CD4-positive, alpha-beta memory T cell (primary cell): ENCODE data around the gene FOCAD. TPM values are rescaled to one million over a fixed set of nuclear protein-coding genes. Genes with fewer than 3 reads are reported as not detected.

ENCODE experiments used
- CTCF ChIA-PET: fragments of 350-600 bp; sonication (Branson Sonifier 250); formaldehyde crosslinking; loops from one replicate; lab custom pipeline; 2021; ENCODE audit warnings: inconsistent platforms; ENCODE audit not compliant: partially characterized antibody; lab: Charles Lee
- POLR2A ChIA-PET: fragments of 350-600 bp; sonication (Branson Sonifier 250); formaldehyde crosslinking; loops from one replicate; lab custom pipeline; 2021; ENCODE audit not compliant: partially characterized antibody; lab: Charles Lee
- DNase-seq, 5 donors: peaks; one replicate each; pipeline versions ENCODE4 v3.0.0 to v3.0.0-alpha.2; 2020 to 2022; ENCODE audit warnings: mixed read lengths in 1 of 5
- H3K27ac ChIP-seq: one replicate; pipeline ENCODE4 v1.7.0; 2013; ENCODE audit warnings: low read depth, low read length
- H3K27me3 ChIP-seq: 2 replicates; pipeline ENCODE4 v1.7.0; 2013; ENCODE audit warnings: mild to moderate bottlenecking, low read length, moderate library complexity; ENCODE audit not compliant: insufficient read depth
- H3K36me3 ChIP-seq: 2 replicates; pipeline ENCODE4 v1.7.0; 2013; ENCODE audit warnings: mild to moderate bottlenecking, low read length, moderate library complexity; ENCODE audit not compliant: insufficient read depth
- H3K4me1 ChIP-seq: 2 replicates; pipeline ENCODE4 v1.7.0; 2013; ENCODE audit warnings: mild to moderate bottlenecking, low read length, moderate library complexity; ENCODE audit not compliant: insufficient read depth
- H3K4me3 ChIP-seq, 2 donors: one replicate each; pipeline ENCODE4 v1.7.0; 2013; ENCODE audit warnings: low read length in 2 of 2, mild to moderate bottlenecking in 1 of 2
- H3K9me3 ChIP-seq, 2 donors: one replicate each; pipeline ENCODE4 v1.7.0; 2013; ENCODE audit warnings: low read length in 2 of 2, control low read depth in 1 of 2; ENCODE audit not compliant: control insufficient read depth in 1 of 2
- H3K27ac Mint-ChIP-seq, 7 donors: one replicate each; pipeline ENCODE4 v1.8.0; 2020 to 2021; ENCODE audit warnings: mixed read lengths in 7 of 7, mild to moderate bottlenecking in 6 of 7, inconsistent platforms in 3 of 7, moderate library complexity in 3 of 7
- H3K27me3 Mint-ChIP-seq, 2 donors: one replicate each; pipeline ENCODE4 v1.8.0; 2020 to 2021; ENCODE audit warnings: mixed read lengths in 2 of 2
- H3K36me3 Mint-ChIP-seq, 2 donors: one replicate each; pipeline ENCODE4 v1.8.0; 2020 to 2021; ENCODE audit warnings: mixed read lengths in 2 of 2, inconsistent platforms in 1 of 2, mild to moderate bottlenecking in 1 of 2
- H3K4me1 Mint-ChIP-seq, 4 donors: one replicate each; pipeline ENCODE4 v1.8.0; 2020 to 2021; ENCODE audit warnings: mixed read lengths in 4 of 4, mild to moderate bottlenecking in 1 of 4
- H3K4me3 Mint-ChIP-seq, 8 donors: one replicate each; pipeline ENCODE4 v1.8.0; 2020 to 2021; ENCODE audit warnings: mixed read lengths in 8 of 8, mild to moderate bottlenecking in 7 of 8, moderate library complexity in 6 of 8, inconsistent platforms in 3 of 8
- H3K9me3 Mint-ChIP-seq, 8 donors: one replicate each; pipeline ENCODE4 v1.8.0; 2020 to 2021; ENCODE audit warnings: mixed read lengths in 8 of 8, mild to moderate bottlenecking in 5 of 8, inconsistent platforms in 3 of 8, moderate library complexity in 1 of 8
- intact Hi-C: fragments of 100-400 bp; cut with micrococcal nuclease; formaldehyde crosslinking; loops from one replicate; pipeline ENCODE4 v1.15.1; 2023
- polyA plus RNA-seq, 2 donors: library from polyadenylated mRNA; unstranded; fragments of 300-500 nt; fragmentation: Illumina TruSeq; gene quantifications; one replicate each; pipeline ENCODE4 v1.2.3, GENCODE V29; 2021
- total RNA-seq, 2 experiments: library from RNA; stranded (reverse); gene quantifications; one replicate each; pipeline ENCODE4 v1.2.3, GENCODE V29; 2021

FOCAD gene
- total and polyA plus RNA-seq, 4 experiments from 2014 or later: 12.4 to 20.6 (median 17.5) TPM

- no peak overlapping the region for H3K27ac Mint-ChIP-seq
Observed at GRCh38 chr9:20873240-20873865, 189.3 kb downstream of the FOCAD start.

DNA sequence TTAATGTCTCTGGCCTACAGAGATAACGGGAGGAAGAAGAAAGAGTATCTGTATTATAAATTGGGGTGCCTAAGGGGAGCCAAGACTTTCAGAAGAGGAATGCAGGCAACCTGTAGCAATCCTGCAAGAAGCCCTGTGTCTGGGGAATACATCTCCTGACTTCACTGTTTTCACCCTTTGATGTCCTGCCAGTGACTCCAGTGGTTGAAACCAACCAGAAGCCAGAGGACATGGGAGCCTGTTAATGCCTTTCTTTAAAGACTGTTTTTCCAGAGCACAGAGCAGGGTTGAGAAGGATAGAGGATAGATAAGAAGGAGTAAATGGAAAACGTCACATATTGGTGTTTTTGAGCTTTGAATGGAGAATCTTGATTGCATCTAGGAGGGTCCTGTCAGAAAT lies 196.2 kb downstream of the FOCAD start:
- ChIA-PET CTCF (interaction anchor here (0.7 to 6.4 kb wide), 4 partner anchors 9 to 232 kb away, joined by 3 to 39 read pairs (median 4); no protein-coding TSS in a partner anchor), POLR2A (no interaction called here)
- Mint-ChIP-seq H3K4me3 (no peak overlapping the region), H3K4me1 (no peaks in the 10 kb centered on the region), H3K36me3 (peaks cover 3 to 9% of the 10 kb centered on the region in 2 donors), H3K27ac (no peak overlapping the region), H3K27me3 (no peaks in the 10 kb centered on the region), H3K9me3 (no peaks in the 10 kb centered on the region)
- no peak for DNase-seq
- Histone ChIP-seq H3K27ac (no peak overlapping the region), H3K4me1 (no peaks in the 10 kb centered on the region), H3K4me3 (no peak overlapping the region), H3K36me3 (no peaks in the 10 kb centered on the region), H3K9me3 (no peaks in the 10 kb centered on the region), H3K27me3 (no peaks in the 10 kb centered on the region)
- intact Hi-C loops: no loop called here

More at GRCh38 chr9:20873240-20873865, 189.3 kb downstream of the FOCAD start:
- no peak for DNase-seq
- Histone ChIP-seq H3K27ac (no peak overlapping the region), H3K4me3 (no peak overlapping the region), H3K27me3 (no peaks in the 10 kb centered on the region), H3K9me3 (no peaks in the 10 kb centered on the region), H3K4me1 (no peaks in the 10 kb centered on the region), H3K36me3 (no peaks in the 10 kb centered on the region)
- Mint-ChIP-seq H3K9me3 (peaks cover 0 to 3% (median 0%) of the 10 kb centered on the region in 8 donors), H3K27me3 (no peaks in the 10 kb centered on the region), H3K4me1 (peaks cover 0 to 5% (median 2%) of the 10 kb centered on the region in 4 donors), H3K4me3 (no peak overlapping the region), H3K36me3 (peaks cover 3 to 14% of the 10 kb centered on the region in 2 donors)
- intact Hi-C loops: no loop called here
- POLR2A ChIA-PET: no interaction called here
- CTCF ChIA-PET: interaction anchor here (2.7 kb wide), 1 partner anchor 10 kb away, joined by 23 read pairs; no protein-coding TSS in a partner anchor

DNA sequence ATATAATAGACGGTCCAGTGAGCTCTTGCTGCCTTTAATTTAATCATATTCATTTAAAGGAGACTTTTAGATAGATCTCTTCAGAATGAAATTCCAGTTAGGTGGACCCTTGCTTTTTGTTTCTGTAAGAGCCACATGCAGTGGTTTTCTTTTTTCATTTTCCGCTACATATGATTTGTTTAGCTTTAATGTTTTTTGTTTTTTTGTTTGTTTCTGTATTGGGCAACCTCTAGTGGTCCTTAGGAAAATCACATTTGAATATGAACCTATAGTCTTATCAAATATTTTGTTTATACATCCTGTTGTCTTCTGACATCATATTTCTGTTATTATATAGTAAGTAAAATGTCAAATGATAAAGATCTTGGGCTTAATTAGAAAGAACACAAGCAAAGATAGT lies 196.6 kb downstream of the FOCAD start:
- H3K4me1 Mint-ChIP-seq: no peaks in the 10 kb centered on the region
- Histone ChIP-seq H3K27me3 (no peaks in the 10 kb centered on the region), H3K4me3 (no peak overlapping the region), H3K36me3 (no peaks in the 10 kb centered on the region), H3K9me3 (no peaks in the 10 kb centered on the region), H3K4me1 (no peaks in the 10 kb centered on the region), H3K27ac (no peak overlapping the region)
- H3K4me3 Mint-ChIP-seq: no peak overlapping the region
- no peaks in the 10 kb centered on the region for H3K9me3 Mint-ChIP-seq
- CTCF ChIA-PET: interaction anchor here (0.7 to 6.4 kb wide), 4 partner anchors 8 to 232 kb away, joined by 3 to 39 read pairs (median 4); no protein-coding TSS in a partner anchor
- DNase-seq: no peak
- H3K36me3 Mint-ChIP-seq: peaks cover 3 to 9% of the 10 kb centered on the region in 2 donors
- H3K27ac Mint-ChIP-seq: no peak overlapping the region
- POLR2A ChIA-PET: no interaction called here
- H3K27me3 Mint-ChIP-seq: no peaks in the 10 kb centered on the region
- intact Hi-C loops: no loop called here

DNA sequence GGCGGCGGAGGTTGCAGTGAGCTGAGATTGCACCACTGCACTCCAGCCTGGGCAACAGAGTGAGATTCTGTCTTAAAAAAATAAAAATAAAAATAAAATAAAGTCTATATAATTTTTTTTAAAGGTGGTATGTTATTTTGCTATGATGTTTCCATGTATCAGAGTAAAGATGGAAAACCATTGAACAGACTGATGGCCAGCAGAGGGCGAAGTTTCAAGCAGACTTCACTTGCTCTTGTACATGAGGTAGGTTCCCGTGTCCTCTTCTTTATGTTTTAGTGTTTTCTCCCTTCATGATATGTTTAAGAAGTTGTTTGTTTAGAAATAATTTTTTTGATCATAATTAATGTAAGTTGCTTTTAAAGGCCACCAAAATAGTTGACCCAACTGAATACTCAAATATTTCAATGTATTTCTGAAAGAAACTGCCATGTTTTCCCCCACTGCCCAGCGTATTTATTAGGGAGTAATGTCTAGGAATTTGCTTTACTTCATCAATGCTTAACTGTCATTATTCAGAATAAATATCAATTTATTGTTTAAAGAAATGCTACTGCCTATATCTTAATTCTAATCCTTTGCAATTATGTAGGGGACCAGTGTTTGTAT lies 201.0 kb downstream of the FOCAD start:
- no peaks in the 10 kb centered on the region for H3K9me3 ChIP-seq
- Mint-ChIP-seq H3K4me1 (no peaks in the 10 kb centered on the region), H3K4me3 (no peak overlapping the region), H3K27ac (no peak overlapping the region), H3K27me3 (no peaks in the 10 kb centered on the region), H3K9me3 (no peaks in the 10 kb centered on the region), H3K36me3 (peaks cover 7 to 13% of the 10 kb centered on the region in 2 donors)
- ChIA-PET CTCF (interaction anchor here (0.7 to 6.4 kb wide), 17 partner anchors 10 to 960 kb away, joined by 3 to 145 read pairs (median 5); partner anchors contain the start of gene MLLT3), POLR2A (no interaction called here)
- H3K4me3 ChIP-seq: no peak overlapping the region
- intact Hi-C loops: loop anchor here (1.0 kb wide), 3 partner anchors 226 to 959 kb away; no protein-coding TSS in a partner anchor
- H3K27me3 ChIP-seq: no peaks in the 10 kb centered on the region
- DNase-seq: peak; percentile 43 to 57 (median 50)
- no peaks in the 10 kb centered on the region for H3K36me3 ChIP-seq
- no peaks in the 10 kb centered on the region for H3K4me1 ChIP-seq
- H3K27ac ChIP-seq: no peak overlapping the region

DNA sequence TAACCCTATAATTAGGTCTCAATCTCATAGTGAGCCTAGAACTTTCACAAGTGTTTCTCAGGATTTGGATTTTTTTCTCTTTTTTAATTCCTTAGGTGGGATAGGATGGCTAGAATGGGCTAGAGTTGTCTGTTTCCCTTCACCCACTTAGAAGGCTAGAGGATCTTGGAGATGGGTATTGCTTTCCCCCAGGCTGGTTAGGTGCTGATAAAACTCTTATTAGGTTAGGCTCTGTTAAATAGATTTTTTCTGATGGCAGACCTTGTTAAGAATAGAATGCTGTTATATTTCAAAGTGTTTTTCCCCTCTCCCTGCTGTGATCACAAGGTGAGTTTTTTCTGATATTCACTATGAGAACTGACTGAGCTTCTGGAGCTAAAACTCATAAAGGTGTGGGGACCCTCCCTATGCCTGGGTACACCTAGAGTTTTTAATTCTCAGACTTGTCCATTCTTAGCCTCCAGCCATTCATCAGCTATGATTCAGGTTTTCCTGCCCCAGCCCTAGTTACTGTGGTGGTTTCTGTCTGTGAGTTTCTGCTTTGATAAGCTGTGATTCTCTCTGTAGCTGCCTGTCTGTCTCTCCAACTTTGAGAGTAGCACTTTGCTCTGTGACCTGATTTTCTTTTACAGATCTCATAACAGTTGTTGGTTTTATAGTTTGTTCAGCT lies 215.0 kb downstream of the FOCAD start:
- H3K36me3 ChIP-seq: no peaks in the 10 kb centered on the region
- POLR2A ChIA-PET: no interaction called here
- no peaks in the 10 kb centered on the region for H3K4me1 Mint-ChIP-seq
- no peak overlapping the region for H3K4me3 ChIP-seq
- H3K27me3 Mint-ChIP-seq: no peaks in the 10 kb centered on the region
- peak overlapping the region in 1 of 7 donors; percentile 57 for H3K27ac Mint-ChIP-seq
- intact Hi-C loops: no loop called here
- H3K4me3 Mint-ChIP-seq: no peak overlapping the region
- CTCF ChIA-PET: interaction anchor here (1.0 to 1.6 kb wide), 4 partner anchors 10 to 212 kb away, joined by 4 to 7 read pairs (median 4); no protein-coding TSS in a partner anchor
- H3K27me3 ChIP-seq: no peaks in the 10 kb centered on the region
- H3K9me3 ChIP-seq: no peaks in the 10 kb centered on the region
- no peak for DNase-seq
- peaks cover 0 to 3% of the 10 kb centered on the region in 2 donors for H3K36me3 Mint-ChIP-seq
- H3K9me3 Mint-ChIP-seq: no peaks in the 10 kb centered on the region
- H3K27ac ChIP-seq: no peak overlapping the region
- no peaks in the 10 kb centered on the region for H3K4me1 ChIP-seq

DNA sequence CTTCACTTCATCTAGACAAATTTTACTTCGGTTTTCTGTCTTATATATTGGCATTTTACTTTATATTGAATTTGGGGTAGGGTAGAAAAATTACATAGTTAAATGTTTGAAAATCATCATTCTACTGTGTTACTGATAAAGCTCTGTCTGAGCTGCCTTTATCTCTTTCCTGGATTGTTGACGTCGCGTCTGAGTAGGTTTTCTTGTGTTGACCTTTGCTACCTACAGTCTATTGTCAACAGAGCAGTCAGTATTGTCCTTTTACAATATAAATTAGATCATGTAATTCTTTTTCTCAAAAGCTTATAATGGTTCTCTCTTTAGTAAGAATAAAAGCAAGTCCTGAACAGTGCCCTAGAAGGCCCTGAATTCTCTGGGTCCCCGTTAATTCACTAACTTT lies 219.2 kb downstream of the FOCAD start:
- no peaks in the 10 kb centered on the region for H3K4me1 Mint-ChIP-seq
- ChIA-PET POLR2A (no interaction called here), CTCF (no interaction called here)
- H3K4me1 ChIP-seq: no peaks in the 10 kb centered on the region
- H3K36me3 ChIP-seq: no peaks in the 10 kb centered on the region
- H3K4me3 ChIP-seq: no peak overlapping the region
- no peak for DNase-seq
- peaks cover 0 to 12% of the 10 kb centered on the region in 2 donors for H3K36me3 Mint-ChIP-seq
- no peak overlapping the region for H3K27ac Mint-ChIP-seq
- H3K9me3 ChIP-seq: no peaks in the 10 kb centered on the region
- no peak overlapping the region for H3K4me3 Mint-ChIP-seq
- no peaks in the 10 kb centered on the region for H3K27me3 ChIP-seq
- intact Hi-C loops: no loop called here
- no peaks in the 10 kb centered on the region for H3K27me3 Mint-ChIP-seq
- no peak overlapping the region for H3K27ac ChIP-seq
- H3K9me3 Mint-ChIP-seq: peaks cover 0 to 2% (median 0%) of the 10 kb centered on the region in 8 donors

- Histone ChIP-seq H3K27ac (no peak overlapping the region), H3K9me3 (no peaks in the 10 kb centered on the region), H3K36me3 (no peaks in the 10 kb centered on the region), H3K4me3 (no peak overlapping the region), H3K4me1 (no peaks in the 10 kb centered on the region), H3K27me3 (no peaks in the 10 kb centered on the region)
- H3K27ac Mint-ChIP-seq: no peak overlapping the region
- ChIA-PET CTCF (interaction anchor here (0.9 kb wide), 1 partner anchor 21 kb away, joined by 3 read pairs; no protein-coding TSS in a partner anchor), POLR2A (no interaction called here)
- intact Hi-C loops: no loop called here
- H3K4me3 Mint-ChIP-seq: no peak overlapping the region
- DNase-seq: no peak
- H3K36me3 Mint-ChIP-seq: peaks cover 0 to 12% of the 10 kb centered on the region in 2 donors
- peaks cover 0 to 2% (median 0%) of the 10 kb centered on the region in 8 donors for H3K9me3 Mint-ChIP-seq
- no peaks in the 10 kb centered on the region for H3K4me1 Mint-ChIP-seq
- no peaks in the 10 kb centered on the region for H3K27me3 Mint-ChIP-seq
Observed at GRCh38 chr9:20904995-20905394, 220.9 kb downstream of the FOCAD start.
